B cell (primary cell): ENCODE data around the gene PHF19. TPM values are rescaled to one million over a fixed set of nuclear protein-coding genes. Genes with fewer than 3 reads are reported as not detected.

Source experiments
- ATAC-seq: fragments of 200-7000 bp; cut with Tn5 transposase; one replicate; pipeline ENCODE4 v1.10.0; 2021; ENCODE audit warnings: low read depth, mild to moderate bottlenecking, moderate number of reproducible peaks, moderate library complexity
- CTCF ChIA-PET: fragments of 350-600 bp; sonication (Branson Sonifier 250); formaldehyde crosslinking; loops from one replicate; lab custom pipeline; 2021; ENCODE audit warnings: antibody characterized with exemption, inconsistent platforms; lab: Charles Lee
- POLR2A ChIA-PET: fragments of 350-600 bp; sonication (Branson Sonifier 250); formaldehyde crosslinking; loops from one replicate; lab custom pipeline; 2021; ENCODE audit warnings: antibody characterized with exemption; lab: Charles Lee
- DNase-seq: peaks from one replicate; pipeline ENCODE4 v3.0.0; 2013
- H2AFZ ChIP-seq: 2 replicates; pipeline ENCODE4 v1.6.1; 2012; ENCODE audit warnings: mild to moderate bottlenecking, low read depth, low read length; ENCODE audit not compliant: insufficient read depth, poor library complexity, severe bottlenecking
- H3K27ac ChIP-seq, 2 donors: 1 replicate in 1 of 2; 2 replicates in 1 of 2; pipeline ENCODE4 v1.5.1; 2012 to 2013; ENCODE audit warnings: low read length in 2 of 2, mild to moderate bottlenecking in 2 of 2, moderate library complexity in 1 of 2
- H3K27me3 ChIP-seq, 4 experiments: fragments of 200-600 bp in 1 of 4; sonication (generic) in 1 of 4; replicated peaks in 1 of 4; 1 replicate in 2 of 4; 2 replicates in 2 of 4; pipeline versions ENCODE4 v1.6.1 to v1.7.0; 2013 to 2016; ENCODE audit warnings: low read length in 3 of 4, mild to moderate bottlenecking in 2 of 4, mixed read lengths in 1 of 4, moderate library complexity in 1 of 4; ENCODE audit not compliant: insufficient read depth in 4 of 4, control insufficient read depth in 3 of 4; ENCODE audit errors: control extremely low read depth in 1 of 4
- H3K36me3 ChIP-seq, 2 experiments: replicated peaks in 1 of 2; 1 replicate in 1 of 2; 2 replicates in 1 of 2; pipeline versions ENCODE4 v1.6.1 to v1.7.1; 2013; ENCODE audit warnings: low read length in 1 of 2; ENCODE audit not compliant: insufficient read depth in 2 of 2, control insufficient read depth in 1 of 2; ENCODE audit errors: control extremely low read depth in 1 of 2, extremely low read depth in 1 of 2
- H3K4me1 ChIP-seq, 2 donors: fragments of 200-600 bp in 1 of 2; sonication (generic) in 1 of 2; 1 replicate in 1 of 2; 2 replicates in 1 of 2; pipeline versions ENCODE4 v1.5.1 to v1.6.1; 2013 to 2017; ENCODE audit warnings: low read length in 2 of 2; ENCODE audit not compliant: control insufficient read depth in 2 of 2, insufficient read depth in 2 of 2
- H3K4me2 ChIP-seq: replicated peaks from 2 replicates; pipeline ENCODE3; 2012; ENCODE audit warnings: mild to moderate bottlenecking, low read depth, low read length; ENCODE audit not compliant: poor library complexity, severe bottlenecking
- H3K4me3 ChIP-seq, 5 experiments: fragments of 200-600 bp in 1 of 5; sonication (generic) in 1 of 5; 1 replicate in 3 of 5; 2 replicates in 2 of 5; pipeline versions ENCODE4 v1.5.1 to v1.7.0; 2011 to 2016; ENCODE audit warnings: low read length in 4 of 5, mild to moderate bottlenecking in 4 of 5, low read depth in 2 of 5, control low read depth in 1 of 5, moderate library complexity in 1 of 5; ENCODE audit not compliant: insufficient read depth in 1 of 5; ENCODE audit errors: control extremely low read depth in 1 of 5, extremely low read depth in 1 of 5
- H3K79me2 ChIP-seq: fragments of 200-600 bp; sonication (generic); one replicate; pipeline ENCODE4 v1.6.0; 2016; ENCODE audit warnings: low read length; ENCODE audit not compliant: control insufficient read depth, insufficient read depth
- H3K9ac ChIP-seq: fragments of 200-600 bp; sonication (generic); 2 replicates; pipeline ENCODE4 v1.6.1; 2017; ENCODE audit warnings: mild to moderate bottlenecking, low read length, moderate library complexity
- H3K9me3 ChIP-seq, 3 donors: one replicate each; pipeline versions ENCODE4 v1.6.1 to v1.7.1; 2013; ENCODE audit warnings: low read length in 2 of 3; ENCODE audit not compliant: control insufficient read depth in 2 of 3, insufficient read depth in 1 of 3; ENCODE audit errors: control extremely low read depth in 1 of 3
- H4K20me1 ChIP-seq: 2 replicates; pipeline ENCODE4 v1.6.0; 2012; ENCODE audit warnings: mild to moderate bottlenecking, low read length; ENCODE audit not compliant: insufficient read depth, control insufficient read depth, poor library complexity, severe bottlenecking
- H3K27ac Mint-ChIP-seq: one replicate; pipeline ENCODE4 v1.8.0; 2021; ENCODE audit warnings: mixed read lengths
- H3K27me3 Mint-ChIP-seq: one replicate; pipeline ENCODE4 v1.8.0; 2021; ENCODE audit warnings: mixed read lengths
- H3K4me1 Mint-ChIP-seq: one replicate; pipeline ENCODE4 v1.8.0; 2021; ENCODE audit warnings: mixed read lengths
- H3K4me3 Mint-ChIP-seq: one replicate; pipeline ENCODE4 v1.8.0; 2021; ENCODE audit warnings: mixed read lengths
- H3K9me3 Mint-ChIP-seq: one replicate; pipeline ENCODE4 v1.8.0; 2022; ENCODE audit warnings: mixed read lengths; ENCODE audit not compliant: insufficient read depth
- CTCF ChIP-seq: fragments of 200-600 bp; IDR thresholded peaks from one replicate; pipeline ENCODE4 v1.8.0; 2022; ENCODE audit warnings: antibody characterized with exemption, mild to moderate bottlenecking
- EZH2 ChIP-seq: IDR thresholded peaks from 2 replicates; pipeline ENCODE4 v1.6.1; 2012; ENCODE audit warnings: borderline replicate concordance, low read depth, mild to moderate bottlenecking, moderate library complexity, low read length; ENCODE audit not compliant: insufficient read depth, poor library complexity, severe bottlenecking
- WGBS: methylation state at CpG from one replicate; pipeline ENCODE4 v1.1.5; 2013; ENCODE audit warnings: missing lambda C conversion rate; ENCODE audit not compliant: insufficient coverage; 5-methylcytosine and 5-hydroxymethylcytosine counted together
- intact Hi-C: fragments of 100-400 bp; cut with micrococcal nuclease; formaldehyde crosslinking; loops from one replicate; pipeline ENCODE4 v1.10.0; 2022
- polyA plus RNA-seq: library from polyadenylated mRNA; depleted of rRNA; stranded (reverse); fragments of >200 nt; gene quantifications from 2 replicates; pipeline ENCODE4 v1.2.3, GENCODE V29; 2012
- total RNA-seq, 2 donors: library from RNA; stranded (reverse); fragments of 120-200 nt in 1 of 2; gene quantifications; 1 replicate in 1 of 2; 2 replicates in 1 of 2; pipeline versions ENCODE4 v1.2.3 to v1.2.4, GENCODE V29; 2013 to 2022

PHF19 gene
- total and polyA plus RNA-seq, 2 donors (not counting 1 experiment from before 2014, with no cell fraction given) = 17.0 to 20.9 TPM

GRCh38 chr9:120890320-120891244 lies 13.6 kb upstream of the PHF19 start:
- Mint-ChIP-seq H3K4me1 (peaks cover 52% of the 10 kb centered on the region), H3K9me3 (no peaks in the 10 kb centered on the region), H3K4me3 (no peak overlapping the region), H3K27ac (no peak overlapping the region), H3K27me3 (no peaks in the 10 kb centered on the region)
- Histone ChIP-seq H3K9me3 (no peaks in the 10 kb centered on the region), H3K27me3 (no peaks in the 10 kb centered on the region), H3K9ac (no peak overlapping the region), H3K27ac (no peak overlapping the region), H3K4me1 (peaks cover 49 to 52% of the 10 kb centered on the region in 2 donors), H3K4me3 (no peak overlapping the region), H4K20me1 (peaks cover 6% of the 10 kb centered on the region), H3K36me3 (no peaks in the 10 kb centered on the region), H3K4me2 (peak overlapping the region; percentile 52), H2AFZ (no peak overlapping the region), H3K79me2 (no peaks in the 10 kb centered on the region)
- 97% methylated on average over 5 of the region's 14 CpGs for WGBS
- no peak for TF ChIP-seq EZH2
- TF ChIP-seq CTCF = no peak
- ChIA-PET CTCF (interaction anchor here (0.9 to 3.1 kb wide), 6 partner anchors 13 to 43 kb away, joined by 3 to 10 read pairs (median 5); no protein-coding TSS in a partner anchor), POLR2A (interaction anchor here (0.6 to 0.7 kb wide), 2 partner anchors 18 to 36 kb away, joined by 7 to 9 read pairs; no protein-coding TSS in a partner anchor)
- intact Hi-C loops = no loop called here
- ATAC-seq (no peak), DNase-seq (no peak)
